Measurements from ENCODE around the gene MYCBP. TPM values are rescaled to one million over a fixed set of nuclear protein-coding genes. Genes with fewer than 3 reads are reported as not detected.

The MYCBP gene
- total and polyA plus RNA-seq, 2 of the 13 experiments (the other 11 are each of a cell fraction or from before 2014, with no cell fraction given) = 11.4 to 30.4 TPM

- intact Hi-C loops (cut with micrococcal nuclease; ENCODE audit: unreplicated experiment) (no loop called here), in situ Hi-C loops (cut with HindIII; ENCODE audit: extremely low pct_ligation_motif_present, low pct_unique_long_range_greater_than_20kb) (no loop called here)
- POLR2A ChIA-PET = no interaction called here
- Histone ChIP-seq H3K4me2 (ENCODE audit: low read depth, low read length) (no peak overlapping the region), H3K4me1 (ENCODE audit: insufficient read depth, low read length) (no peaks in the 10 kb centered on the region), H2AFZ (ENCODE audit: low read length) (no peak overlapping the region), H3K27ac (ENCODE audit: extremely low read length, insufficient read depth, low read length) (no peak overlapping the region), H3K4me3 (replicated peaks in 1 of 3; ENCODE audit: insufficient read depth in 1 of 3, low read depth in 2 of 3, low read length in 3 of 3) (no peak overlapping the region), H3K9ac (ENCODE audit: insufficient read depth, low read depth, low read length) (no peak overlapping the region), H4K20me1 (ENCODE audit: insufficient read depth, low read length) (no peaks in the 10 kb centered on the region), H3K36me3 (replicated peaks in 1 of 2; ENCODE audit: control insufficient read depth in 1 of 2, insufficient read depth in 2 of 2, low read length in 2 of 2) (peaks cover 8 to 44% of the 10 kb centered on the region in 2 experiments), H3K9me3 (ENCODE audit: low read length) (no peaks in the 10 kb centered on the region), H3K79me2 (ENCODE audit: insufficient read depth, low read length) (no peaks in the 10 kb centered on the region), H3K27me3 (ENCODE audit: control insufficient read depth in 1 of 2, insufficient read depth in 2 of 2, low read length in 2 of 2) (no peaks in the 10 kb centered on the region; a peak in 1 of 5 replicates)
- CTCF ChIA-PET (ENCODE audit: low intra/inter-chr PET ratio, low total read pairs) = no interaction called here
- WGBS (ENCODE audit: low lambda C conversion rate) = 96% methylated on average over 2 of the region's 2 CpGs
- TF ChIP-seq MYPOP (CRISPR knock-in tag; IDR thresholded peaks at IDR 0.05) = no peak
- DNase-seq (ENCODE audit: low spot score) (no peak), FAIRE-seq (no peak), ATAC-seq (no peak)
- no TSS peak for BruUV-seq (replicated peaks)
Measured at GRCh38 chr1:38840281-38840680, 32.9 kb downstream of the MYCBP start.

- Histone ChIP-seq H3K79me2 (ENCODE audit: insufficient read depth, low read length) (no peaks in the 10 kb centered on the region), H2AFZ (ENCODE audit: low read length) (no peak overlapping the region), H3K9me3 (ENCODE audit: low read length) (no peaks in the 10 kb centered on the region), H3K9ac (ENCODE audit: insufficient read depth, low read depth, low read length) (no peak overlapping the region), H4K20me1 (ENCODE audit: insufficient read depth, low read length) (no peaks in the 10 kb centered on the region), H3K27me3 (ENCODE audit: control insufficient read depth in 1 of 2, insufficient read depth in 2 of 2, low read length in 2 of 2) (no peaks in the 10 kb centered on the region; a peak in 1 of 5 replicates), H3K4me1 (ENCODE audit: insufficient read depth, low read length) (no peaks in the 10 kb centered on the region), H3K4me2 (ENCODE audit: low read depth, low read length) (no peak overlapping the region), H3K4me3 (replicated peaks in 1 of 3; ENCODE audit: insufficient read depth in 1 of 3, low read depth in 2 of 3, low read length in 3 of 3) (no peak overlapping the region), H3K36me3 (replicated peaks in 1 of 2; ENCODE audit: control insufficient read depth in 1 of 2, insufficient read depth in 2 of 2, low read length in 2 of 2) (peaks cover 8 to 40% of the 10 kb centered on the region in 2 experiments), H3K27ac (ENCODE audit: extremely low read length, insufficient read depth, low read length) (no peak overlapping the region)
- intact Hi-C loops (cut with micrococcal nuclease; ENCODE audit: unreplicated experiment) (loop anchor here (5.0 kb wide), 2 partner anchors 253 to 802 kb away; no protein-coding TSS in a partner anchor), in situ Hi-C loops (cut with HindIII; ENCODE audit: extremely low pct_ligation_motif_present, low pct_unique_long_range_greater_than_20kb) (no loop called here)
- ChIA-PET CTCF (ENCODE audit: low intra/inter-chr PET ratio, low total read pairs) (no interaction called here), POLR2A (no interaction called here)
- BruUV-seq (replicated peaks) = no TSS peak
- 97% methylated on average over 9 of the region's 9 CpGs for WGBS (ENCODE audit: low lambda C conversion rate)
- no peak for FAIRE-seq
- ATAC-seq = no peak
- DNase-seq (ENCODE audit: low spot score) = no peak
- no peak for TF ChIP-seq ZFX (CRISPR knock-in tag; IDR thresholded peaks at IDR 0.05; ENCODE audit: low read depth)
- TF ChIP-seq KLF9 (CRISPR knock-in tag; IDR thresholded peaks at IDR 0.05; ENCODE audit: low read depth) = no peak
- TF ChIP-seq ZNF335 (CRISPR knock-in tag; IDR thresholded peaks at IDR 0.05) = no peak
- TF ChIP-seq ZNF724P (CRISPR knock-in tag; IDR thresholded peaks at IDR 0.05; ENCODE audit: borderline replicate concordance) = no peak
- no peak for TF ChIP-seq SP2 (CRISPR knock-in tag; IDR thresholded peaks at IDR 0.05)
- no peak for TF ChIP-seq REST (IDR thresholded peaks at IDR 0.05; ENCODE audit: borderline replicate concordance in 1 of 2, low read depth in 1 of 2, low read length in 2 of 2)
- TF ChIP-seq TIGD3 (CRISPR knock-in tag; IDR thresholded peaks at IDR 0.05; ENCODE audit: borderline replicate concordance) = no peak
- no peak for TF ChIP-seq ZNF710 (CRISPR knock-in tag; IDR thresholded peaks at IDR 0.05; ENCODE audit: borderline replicate concordance)
Measured at GRCh38 chr1:38839363-38839762, 33.8 kb downstream of the MYCBP start.

Data from HepG2 (cell line).